Measurements from ENCODE around the gene H2BK1.
A peak's percentile ranks its signal among the peaks of the same experiment; 100 is the strongest.

H2BK1 gene

DNA sequence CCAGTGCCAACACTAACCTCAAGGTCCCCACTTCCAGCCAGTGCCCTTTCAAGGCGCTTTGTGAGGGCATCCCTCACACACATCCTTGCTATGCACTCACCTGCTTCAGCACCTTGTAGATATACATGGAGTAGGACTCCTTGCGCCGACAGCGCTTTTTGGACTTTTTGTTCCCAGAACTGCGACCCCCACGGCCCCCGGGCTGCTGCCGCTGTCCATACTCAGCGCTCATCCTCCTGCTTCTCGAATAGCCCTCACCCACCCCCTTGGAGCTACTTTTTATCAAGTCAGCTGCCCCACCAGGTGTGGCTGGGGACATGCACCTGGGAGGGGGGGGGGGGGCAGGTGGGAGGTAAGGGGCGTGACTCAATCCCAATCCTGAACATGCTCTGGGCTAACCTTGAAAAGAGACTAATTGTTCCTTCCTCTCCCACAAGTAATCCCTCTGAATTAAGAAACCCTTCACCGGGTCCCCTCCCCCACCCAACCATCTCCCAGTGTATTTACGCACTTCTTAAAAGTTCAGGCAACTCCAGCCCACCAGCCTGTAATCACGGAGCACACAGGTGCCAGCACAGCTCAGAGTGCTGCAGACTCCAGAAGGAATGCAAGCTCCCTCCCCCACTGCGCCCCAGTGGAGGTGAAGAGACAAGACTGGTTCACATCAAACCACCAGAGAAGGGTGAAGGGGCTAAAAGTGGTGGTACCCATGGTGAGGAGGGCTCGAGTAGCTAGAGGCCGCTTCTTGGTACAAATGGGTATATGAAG, at the start of gene H2BK1:
Gene H2BK1, minus strand, starts transcription at position 402 of the 768 bp plus-strand sequence. Its CDS starts 170 bp downstream, at position 232.
- DNase-seq (ENCODE audit: low spot score in 2 of 2) (no peak), ATAC-seq (ENCODE audit: low read depth) (no peak)
- Mint-ChIP-seq H3K36me3 (peaks cover 22% of the 10 kb centered on the region), H3K27ac (no peak within 1 kb of the TSS), H3K9me3 (no peaks in the 10 kb centered on the region), H3K4me3 (no peak within 1 kb of the TSS), H3K4me1 (peaks cover 2% of the 10 kb centered on the region), H3K27me3 (peaks cover 5% of the 10 kb centered on the region)

GRCh38 chr7:151257990-151258389, 47.7 kb upstream of the H2BK1 start:
- no peaks in the 10 kb centered on the region for H3K9me3 Mint-ChIP-seq
- DNase-seq (ENCODE audit: low spot score in 2 of 2) = no peak
- no peaks in the 10 kb centered on the region for H3K4me1 Mint-ChIP-seq
- peaks cover 36% of the 10 kb centered on the region for H3K27me3 Mint-ChIP-seq
- no peak overlapping the region for H3K27ac Mint-ChIP-seq
- H3K36me3 Mint-ChIP-seq = peaks cover 2% of the 10 kb centered on the region
- no peak overlapping the region for H3K4me3 Mint-ChIP-seq
- ATAC-seq (ENCODE audit: low read depth) = no peak

DNA sequence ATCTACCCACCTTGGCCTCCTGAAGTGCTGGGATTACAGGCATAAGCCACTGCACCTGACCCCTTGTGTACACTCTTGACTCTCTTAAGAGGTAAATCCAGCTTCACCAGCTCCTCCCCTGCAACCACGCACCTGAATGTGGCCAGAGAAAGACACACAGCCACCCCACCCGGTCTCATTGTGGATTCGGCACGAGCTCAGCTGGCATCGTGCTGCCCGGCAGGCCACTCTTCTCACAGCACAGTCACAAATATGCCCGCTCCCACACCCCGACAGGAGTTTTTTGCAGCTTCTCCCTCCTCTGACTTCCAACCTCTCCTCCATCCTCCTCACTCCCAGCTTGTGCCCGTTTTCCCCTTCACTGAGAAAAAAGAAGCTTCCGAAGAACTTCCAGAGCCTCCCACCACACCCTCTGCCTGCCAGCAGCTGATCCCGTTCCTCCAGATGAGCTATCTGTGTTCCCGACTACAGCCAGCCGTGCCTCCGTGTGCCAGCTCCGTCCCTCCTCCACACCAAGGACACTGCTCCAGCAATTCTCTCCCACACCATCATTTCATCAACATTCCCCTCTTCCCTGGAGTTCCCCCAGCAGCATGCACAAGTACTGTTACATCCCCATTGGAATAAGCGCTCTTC, 46.2 kb upstream of the H2BK1 start:
- Mint-ChIP-seq H3K4me1 (peaks cover 4% of the 10 kb centered on the region), H3K36me3 (peaks cover 2% of the 10 kb centered on the region), H3K4me3 (no peak overlapping the region), H3K9me3 (no peaks in the 10 kb centered on the region), H3K27me3 (peaks cover 39% of the 10 kb centered on the region), H3K27ac (no peak overlapping the region)
- ATAC-seq (ENCODE audit: low read depth) (no peak), DNase-seq (ENCODE audit: low spot score in 2 of 2) (no peak)

DNA sequence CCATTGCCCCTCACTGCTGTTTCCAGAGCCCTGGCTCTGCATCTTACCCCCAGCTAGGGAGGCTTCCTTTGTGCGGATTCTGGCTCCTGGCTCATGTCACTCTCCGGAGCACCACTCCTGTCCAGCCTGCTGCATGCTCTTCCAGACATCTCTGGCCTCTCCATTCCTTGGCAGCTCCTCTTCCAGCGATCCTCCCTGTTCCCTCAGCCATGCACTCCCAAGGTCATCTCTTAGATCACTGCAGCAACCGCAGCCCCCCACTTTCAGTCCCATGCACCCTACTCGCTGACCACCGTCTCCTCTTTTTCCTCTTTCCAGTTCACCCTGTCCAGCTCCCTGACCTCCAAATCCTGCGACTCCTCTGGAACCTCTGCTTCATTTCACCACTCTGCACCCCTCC, 45.1 kb upstream of the H2BK1 start:
- H3K36me3 Mint-ChIP-seq = peaks cover 2% of the 10 kb centered on the region
- DNase-seq (ENCODE audit: low spot score in 2 of 2) (no peak), ATAC-seq (ENCODE audit: low read depth) (no peak)
- peaks cover 9% of the 10 kb centered on the region for H3K4me1 Mint-ChIP-seq
- H3K9me3 Mint-ChIP-seq = no peaks in the 10 kb centered on the region
- H3K27me3 Mint-ChIP-seq = peaks cover 42% of the 10 kb centered on the region
- no peak overlapping the region for H3K4me3 Mint-ChIP-seq
- no peak overlapping the region for H3K27ac Mint-ChIP-seq

DNA sequence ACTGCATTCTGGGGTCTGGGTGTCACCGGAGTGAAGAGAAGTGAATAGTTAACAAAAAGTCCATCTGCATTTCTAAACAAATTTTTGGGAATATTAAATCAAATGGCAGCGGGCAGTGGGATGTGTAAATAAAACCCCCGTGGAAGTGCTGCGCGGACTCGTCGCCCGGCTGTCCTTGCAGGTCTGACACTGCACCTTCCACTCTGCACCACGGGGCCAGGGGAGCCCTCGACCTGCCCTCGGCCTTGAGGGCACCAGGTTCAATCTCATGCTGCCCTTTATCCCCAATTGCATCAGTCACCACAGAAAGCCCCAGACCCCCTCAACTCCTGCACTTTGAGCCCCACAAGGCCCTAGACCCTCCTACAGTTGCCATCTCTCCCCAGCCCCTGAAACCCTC, 44.6 kb upstream of the H2BK1 start:
- no peak overlapping the region for H3K4me3 Mint-ChIP-seq
- peaks cover 9% of the 10 kb centered on the region for H3K4me1 Mint-ChIP-seq
- ATAC-seq (ENCODE audit: low read depth) (no peak), DNase-seq (ENCODE audit: low spot score in 2 of 2) (no peak)
- no peak overlapping the region for H3K27ac Mint-ChIP-seq
- H3K27me3 Mint-ChIP-seq = peaks cover 43% of the 10 kb centered on the region
- H3K36me3 Mint-ChIP-seq = peaks cover 2% of the 10 kb centered on the region
- no peaks in the 10 kb centered on the region for H3K9me3 Mint-ChIP-seq

DNA sequence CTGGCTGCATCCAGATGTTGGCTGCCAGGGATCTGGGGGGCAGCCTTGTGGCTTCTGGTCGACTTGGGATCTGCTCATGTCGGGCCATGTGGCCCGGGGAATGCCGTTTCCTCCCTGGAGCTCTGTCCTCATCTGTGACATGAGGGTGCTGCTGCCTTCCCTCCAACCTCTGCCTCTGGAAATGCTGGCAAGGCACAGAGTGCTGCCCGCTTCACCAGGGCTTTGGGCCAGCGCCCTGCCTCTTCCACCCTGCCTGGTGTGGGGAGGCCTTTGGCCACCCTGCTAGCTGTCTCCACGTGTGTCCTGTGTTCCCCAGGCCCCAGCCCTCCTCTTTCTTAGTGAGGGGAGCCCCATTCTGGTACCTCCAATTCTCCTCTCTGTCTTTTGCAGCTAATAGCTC, 44.0 kb upstream of the H2BK1 start:
- Mint-ChIP-seq H3K36me3 (peaks cover 2% of the 10 kb centered on the region), H3K4me1 (peaks cover 11% of the 10 kb centered on the region), H3K27ac (no peak overlapping the region), H3K4me3 (no peak overlapping the region), H3K27me3 (peaks cover 44% of the 10 kb centered on the region), H3K9me3 (no peaks in the 10 kb centered on the region)
- ATAC-seq (ENCODE audit: low read depth) (no peak), DNase-seq (ENCODE audit: low spot score in 2 of 2) (no peak)

- no peak overlapping the region for H3K27ac Mint-ChIP-seq
- DNase-seq (ENCODE audit: low spot score in 2 of 2) (no peak), ATAC-seq (ENCODE audit: low read depth) (no peak)
- H3K36me3 Mint-ChIP-seq = no peaks in the 10 kb centered on the region
- peaks cover 16% of the 10 kb centered on the region for H3K4me1 Mint-ChIP-seq
- no peaks in the 10 kb centered on the region for H3K9me3 Mint-ChIP-seq
- H3K27me3 Mint-ChIP-seq = peaks cover 44% of the 10 kb centered on the region
- H3K4me3 Mint-ChIP-seq = peak overlapping the region; percentile 41
These were observed 42.8 kb upstream of the H2BK1 start for GRCh38 chr7:151252961-151253711.

DNA sequence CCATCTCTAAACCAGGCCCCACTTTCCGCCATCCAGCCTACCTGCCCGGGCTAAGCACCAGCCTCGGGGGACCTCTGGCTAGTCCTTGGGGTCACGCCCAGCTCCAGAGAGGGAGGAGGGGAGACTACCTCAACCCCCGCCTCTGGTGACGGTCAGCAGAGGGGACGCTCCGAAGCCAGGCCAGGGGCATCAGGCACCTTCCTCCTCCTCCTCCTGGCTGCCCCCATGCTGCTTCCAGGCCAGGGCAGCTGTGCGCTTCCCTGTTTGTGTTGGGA, 42.2 kb upstream of the H2BK1 start:
- peaks cover 21% of the 10 kb centered on the region for H3K4me1 Mint-ChIP-seq
- no peaks in the 10 kb centered on the region for H3K36me3 Mint-ChIP-seq
- DNase-seq (ENCODE audit: low spot score in 2 of 2) (no peak), ATAC-seq (ENCODE audit: low read depth) (no peak)
- no peak overlapping the region for H3K27ac Mint-ChIP-seq
- no peaks in the 10 kb centered on the region for H3K9me3 Mint-ChIP-seq
- H3K27me3 Mint-ChIP-seq = peaks cover 38% of the 10 kb centered on the region
- H3K4me3 Mint-ChIP-seq = peak overlapping the region; percentile 60

GRCh38 chr7:151251689-151252560, 41.6 kb upstream of the H2BK1 start:
- ATAC-seq (ENCODE audit: low read depth) (peak; percentile 30), DNase-seq (ENCODE audit: low spot score in 2 of 2) (peak in 1 of 2 donors; percentile 38)
- Mint-ChIP-seq H3K4me1 (peaks cover 23% of the 10 kb centered on the region), H3K27me3 (peaks cover 37% of the 10 kb centered on the region), H3K9me3 (no peaks in the 10 kb centered on the region), H3K36me3 (no peaks in the 10 kb centered on the region), H3K4me3 (peak overlapping the region; percentile 60), H3K27ac (no peak overlapping the region)

GRCh38 chr7:151251328-151251688, 41.0 kb upstream of the H2BK1 start:
- H3K27me3 Mint-ChIP-seq = peaks cover 35% of the 10 kb centered on the region
- DNase-seq (ENCODE audit: low spot score in 2 of 2) = no peak
- H3K4me1 Mint-ChIP-seq = peaks cover 26% of the 10 kb centered on the region
- peak overlapping the region; percentile 65 for H3K4me3 Mint-ChIP-seq
- H3K27ac Mint-ChIP-seq = no peak overlapping the region
- ATAC-seq (ENCODE audit: low read depth) = peak; percentile 5
- no peaks in the 10 kb centered on the region for H3K9me3 Mint-ChIP-seq
- no peaks in the 10 kb centered on the region for H3K36me3 Mint-ChIP-seq

DNA sequence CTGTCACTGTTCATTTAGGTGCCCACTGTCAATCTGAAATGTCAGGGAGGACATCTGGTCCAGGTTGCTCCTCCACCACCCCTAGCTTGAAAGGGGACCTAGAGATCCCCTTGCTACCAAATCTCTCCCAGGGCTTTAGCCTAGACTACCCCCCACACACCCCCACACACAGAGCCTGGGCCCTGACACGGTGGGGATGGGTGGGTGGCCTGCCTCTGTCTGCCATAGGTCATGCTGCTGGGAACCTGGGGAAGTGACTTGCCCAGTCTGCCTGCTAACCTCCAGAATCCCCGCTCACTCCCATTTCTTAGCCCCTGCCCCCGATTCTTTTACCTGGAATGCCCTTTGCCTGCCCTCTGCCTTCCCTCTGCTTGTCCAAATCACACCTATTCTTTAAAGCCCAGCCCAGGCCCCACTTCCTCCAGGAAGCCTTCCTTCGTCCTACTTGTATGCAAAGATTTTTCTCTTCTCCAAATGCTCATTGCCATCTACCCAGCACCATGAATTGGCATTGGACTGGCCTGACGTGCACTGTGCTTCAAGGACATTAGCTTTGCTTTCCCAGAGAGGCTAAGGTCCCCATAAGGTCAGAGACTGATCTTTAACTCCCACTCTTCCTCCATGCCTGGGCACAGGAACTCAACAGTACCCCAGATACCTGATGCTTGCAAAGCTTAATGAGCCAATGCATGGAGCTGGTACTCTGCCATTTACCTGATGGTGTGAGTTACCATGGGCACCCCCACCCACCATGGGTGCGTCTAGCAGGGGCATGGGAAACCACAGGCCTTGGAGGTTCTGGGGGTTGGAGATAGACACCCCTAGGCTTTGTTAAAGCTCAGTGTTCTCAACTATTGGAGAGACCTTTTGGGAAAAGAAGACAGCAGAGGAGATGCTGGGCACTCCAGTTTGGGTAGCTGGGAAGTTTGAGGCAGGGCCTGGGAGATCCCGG, 40.2 kb upstream of the H2BK1 start:
- Mint-ChIP-seq H3K4me3 (peak overlapping the region; percentile 65), H3K27ac (no peak overlapping the region), H3K36me3 (no peaks in the 10 kb centered on the region), H3K9me3 (no peaks in the 10 kb centered on the region), H3K4me1 (peaks cover 26% of the 10 kb centered on the region), H3K27me3 (peaks cover 34% of the 10 kb centered on the region)
- no peak for DNase-seq (ENCODE audit: low spot score in 2 of 2)
- no peak for ATAC-seq (ENCODE audit: low read depth)

GRCh38 chr7:151249732-151250072, 39.4 kb upstream of the H2BK1 start:
- ATAC-seq (ENCODE audit: low read depth) (no peak), DNase-seq (ENCODE audit: low spot score in 2 of 2) (no peak)
- H3K4me1 Mint-ChIP-seq = peaks cover 26% of the 10 kb centered on the region
- no peak overlapping the region for H3K27ac Mint-ChIP-seq
- no peaks in the 10 kb centered on the region for H3K9me3 Mint-ChIP-seq
- H3K4me3 Mint-ChIP-seq = peak overlapping the region; percentile 3
- H3K27me3 Mint-ChIP-seq = peaks cover 30% of the 10 kb centered on the region
- no peaks in the 10 kb centered on the region for H3K36me3 Mint-ChIP-seq

All from memory B cell (primary cell).